Vagina (tissue), 2 donors: ENCODE results near the gene ERVK3-1.

Source experiments
- POLR2A ChIP-seq, 2 donors: fragments of 450-650 bp; IDR thresholded peaks; one replicate each; pipeline ENCODE4 v1.6.1; 2017; ENCODE audit warnings: antibody characterized with exemption in 2 of 2, mild to moderate bottlenecking in 2 of 2, moderate library complexity in 2 of 2
- POLR2AphosphoS5 ChIP-seq, 2 donors: sonication (generic); formaldehyde crosslinking; IDR thresholded peaks; one replicate each; pipeline ENCODE4 v1.9.0; 2017; ENCODE audit warnings: antibody characterized with exemption in 2 of 2, mild to moderate bottlenecking in 2 of 2, low read depth in 1 of 2; ENCODE audit not compliant: insufficient read depth in 1 of 2
- TF ChIP-seq, protein P1 (sequence below), 3 experiments: fragments of 450-650 bp in 2 of 3; fragments of 200-600 bp in 1 of 3; sonication (generic) in 1 of 3; IDR thresholded peaks; one replicate each; pipeline ENCODE4 v1.5.1; 2017 to 2019; ENCODE audit warnings: antibody characterized with exemption in 3 of 3, mild to moderate bottlenecking in 2 of 3, moderate library complexity in 2 of 3

DNA sequence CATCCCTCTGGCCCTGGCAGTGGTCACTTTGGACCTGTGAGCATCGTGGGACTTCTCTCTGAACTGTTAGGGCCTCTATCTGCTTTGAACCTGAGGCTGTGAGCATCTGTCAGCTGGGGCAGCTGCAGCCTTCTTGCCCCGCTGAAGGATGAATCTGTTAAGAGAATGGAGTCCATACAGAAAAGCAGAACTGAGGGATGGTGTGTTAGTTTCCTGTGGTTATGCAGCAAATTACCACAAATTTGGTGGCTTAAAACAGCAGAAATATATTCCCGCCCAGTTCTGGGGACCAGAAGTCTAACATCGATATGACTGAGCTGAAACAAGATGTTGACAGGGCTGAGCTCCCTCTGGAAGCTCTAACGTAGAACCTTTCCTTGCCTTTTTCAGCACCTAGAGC lies 59.0 kb downstream of the ERVK3-1 start:
- TF ChIP-seq, protein P1, sequence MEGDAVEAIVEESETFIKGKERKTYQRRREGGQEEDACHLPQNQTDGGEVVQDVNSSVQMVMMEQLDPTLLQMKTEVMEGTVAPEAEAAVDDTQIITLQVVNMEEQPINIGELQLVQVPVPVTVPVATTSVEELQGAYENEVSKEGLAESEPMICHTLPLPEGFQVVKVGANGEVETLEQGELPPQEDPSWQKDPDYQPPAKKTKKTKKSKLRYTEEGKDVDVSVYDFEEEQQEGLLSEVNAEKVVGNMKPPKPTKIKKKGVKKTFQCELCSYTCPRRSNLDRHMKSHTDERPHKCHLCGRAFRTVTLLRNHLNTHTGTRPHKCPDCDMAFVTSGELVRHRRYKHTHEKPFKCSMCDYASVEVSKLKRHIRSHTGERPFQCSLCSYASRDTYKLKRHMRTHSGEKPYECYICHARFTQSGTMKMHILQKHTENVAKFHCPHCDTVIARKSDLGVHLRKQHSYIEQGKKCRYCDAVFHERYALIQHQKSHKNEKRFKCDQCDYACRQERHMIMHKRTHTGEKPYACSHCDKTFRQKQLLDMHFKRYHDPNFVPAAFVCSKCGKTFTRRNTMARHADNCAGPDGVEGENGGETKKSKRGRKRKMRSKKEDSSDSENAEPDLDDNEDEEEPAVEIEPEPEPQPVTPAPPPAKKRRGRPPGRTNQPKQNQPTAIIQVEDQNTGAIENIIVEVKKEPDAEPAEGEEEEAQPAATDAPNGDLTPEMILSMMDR (IDR thresholded peaks at IDR 0.05), result no peak
- TF ChIP-seq POLR2A (IDR thresholded peaks at IDR 0.05) (no peak), POLR2AphosphoS5 (IDR thresholded peaks at IDR 0.05; ENCODE audit: insufficient read depth in 1 of 2, low read depth in 1 of 2) (no peak)
